ENCODE data around the gene RPL7A.

RPL7A gene

DNA sequence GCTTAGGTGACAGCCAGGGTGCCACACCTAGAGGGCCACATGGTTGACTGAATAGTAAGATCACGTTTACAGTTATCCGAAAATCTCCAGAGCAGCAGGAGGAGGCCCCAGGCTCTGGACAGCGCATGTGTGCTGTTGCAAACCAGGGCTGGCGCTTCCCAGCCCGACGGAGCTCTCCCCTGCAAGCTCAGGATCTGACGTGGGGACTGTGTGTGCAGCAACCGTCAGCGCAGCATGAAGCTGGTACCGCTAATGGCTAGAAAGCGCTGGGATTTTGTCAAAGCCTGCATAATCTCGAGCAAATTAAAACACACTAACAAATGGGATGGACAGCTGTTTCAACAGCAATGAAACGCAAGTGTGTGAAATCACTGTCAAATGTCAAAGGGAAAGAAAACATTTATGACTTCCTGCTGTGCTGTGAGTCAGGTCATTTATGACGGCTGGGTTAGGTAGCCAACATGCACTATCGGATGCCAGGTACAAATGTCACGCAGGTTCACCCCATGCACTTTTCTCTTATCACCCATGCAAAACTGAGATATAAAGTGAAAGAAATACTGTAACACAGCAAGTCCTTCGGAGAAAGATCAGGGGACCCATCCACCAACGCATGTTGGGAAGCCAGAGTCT is 20.3 kb downstream of the RPL7A start:
- TF ChIP-seq, protein P1, sequence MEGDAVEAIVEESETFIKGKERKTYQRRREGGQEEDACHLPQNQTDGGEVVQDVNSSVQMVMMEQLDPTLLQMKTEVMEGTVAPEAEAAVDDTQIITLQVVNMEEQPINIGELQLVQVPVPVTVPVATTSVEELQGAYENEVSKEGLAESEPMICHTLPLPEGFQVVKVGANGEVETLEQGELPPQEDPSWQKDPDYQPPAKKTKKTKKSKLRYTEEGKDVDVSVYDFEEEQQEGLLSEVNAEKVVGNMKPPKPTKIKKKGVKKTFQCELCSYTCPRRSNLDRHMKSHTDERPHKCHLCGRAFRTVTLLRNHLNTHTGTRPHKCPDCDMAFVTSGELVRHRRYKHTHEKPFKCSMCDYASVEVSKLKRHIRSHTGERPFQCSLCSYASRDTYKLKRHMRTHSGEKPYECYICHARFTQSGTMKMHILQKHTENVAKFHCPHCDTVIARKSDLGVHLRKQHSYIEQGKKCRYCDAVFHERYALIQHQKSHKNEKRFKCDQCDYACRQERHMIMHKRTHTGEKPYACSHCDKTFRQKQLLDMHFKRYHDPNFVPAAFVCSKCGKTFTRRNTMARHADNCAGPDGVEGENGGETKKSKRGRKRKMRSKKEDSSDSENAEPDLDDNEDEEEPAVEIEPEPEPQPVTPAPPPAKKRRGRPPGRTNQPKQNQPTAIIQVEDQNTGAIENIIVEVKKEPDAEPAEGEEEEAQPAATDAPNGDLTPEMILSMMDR (IDR thresholded peaks at IDR 0.05): no peak
- DNase-seq (ENCODE audit: low spot score): no peak
- Histone ChIP-seq H3K4me3 (no peak overlapping the region), H3K27ac (no peak overlapping the region)

DNA sequence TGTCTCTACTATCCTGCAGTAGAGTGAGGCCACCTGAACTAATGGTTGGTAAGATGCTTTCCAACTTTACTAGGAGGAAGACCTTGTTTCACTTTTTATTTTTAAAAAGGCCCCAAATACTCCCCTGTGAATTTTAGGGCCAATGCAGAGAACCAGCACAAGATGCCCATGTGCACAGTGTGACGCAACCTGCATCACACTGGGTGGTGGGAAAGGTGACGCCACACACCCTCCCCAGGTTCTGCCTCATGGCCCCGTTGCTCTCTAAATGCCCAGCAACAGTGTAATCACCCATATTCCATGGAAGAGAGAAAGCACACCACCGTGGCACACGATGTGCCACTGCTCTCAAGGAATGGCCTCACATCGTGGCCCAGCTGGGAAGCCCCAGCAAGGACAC is 21.4 kb downstream of the RPL7A start:
- no peak overlapping the region for H3K27ac ChIP-seq
- DNase-seq (ENCODE audit: low spot score): no peak
- no peak overlapping the region for H3K4me3 ChIP-seq
- TF ChIP-seq, protein P1 (IDR thresholded peaks at IDR 0.05): no peak

DNA sequence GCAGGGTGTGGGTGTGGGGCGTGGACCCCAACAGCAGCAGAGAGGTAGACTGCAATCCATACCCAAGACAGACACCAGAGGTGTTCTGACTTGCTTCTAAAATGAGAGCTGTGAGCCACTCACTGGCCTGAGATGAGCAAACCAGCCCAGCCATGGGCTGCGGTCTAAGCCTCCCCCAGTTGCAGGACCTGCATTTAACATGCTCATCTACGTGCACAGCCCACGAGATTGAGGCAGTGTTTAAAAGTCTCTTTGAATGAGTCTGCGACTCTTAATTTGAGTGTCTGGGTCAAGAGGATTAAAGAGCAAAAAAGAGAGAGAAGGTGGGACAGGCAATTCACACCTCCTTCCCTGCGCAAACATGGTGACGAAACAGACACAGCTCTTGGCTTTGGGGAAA is 21.9 kb downstream of the RPL7A start:
- Histone ChIP-seq H3K27ac (no peak overlapping the region), H3K4me3 (no peak overlapping the region)
- TF ChIP-seq, protein P1 (IDR thresholded peaks at IDR 0.05): no peak
- no peak for DNase-seq (ENCODE audit: low spot score)

DNA sequence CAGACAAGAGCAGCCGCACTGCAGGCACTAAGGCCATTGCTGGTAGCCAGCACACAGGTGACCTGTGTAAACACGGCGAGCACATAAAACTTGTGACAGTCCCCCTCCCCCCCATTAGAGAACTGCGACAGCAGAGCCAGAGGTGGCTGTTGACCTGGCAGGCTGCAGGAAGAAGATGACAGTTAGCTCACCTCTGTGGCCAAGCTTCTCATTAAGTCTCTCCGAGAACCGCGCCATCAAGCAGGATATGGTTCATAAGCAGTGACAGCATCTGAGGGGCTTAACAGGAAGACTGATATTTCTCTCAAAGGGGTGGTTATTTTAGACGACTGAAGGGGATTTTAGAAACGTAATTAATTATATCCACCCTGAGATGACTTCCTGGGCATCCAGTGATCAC is 22.7 kb downstream of the RPL7A start:
- no peak overlapping the region for H3K4me3 ChIP-seq
- no peak overlapping the region for H3K27ac ChIP-seq
- TF ChIP-seq, protein P1 (IDR thresholded peaks at IDR 0.05): no peak
- DNase-seq (ENCODE audit: low spot score): no peak

DNA sequence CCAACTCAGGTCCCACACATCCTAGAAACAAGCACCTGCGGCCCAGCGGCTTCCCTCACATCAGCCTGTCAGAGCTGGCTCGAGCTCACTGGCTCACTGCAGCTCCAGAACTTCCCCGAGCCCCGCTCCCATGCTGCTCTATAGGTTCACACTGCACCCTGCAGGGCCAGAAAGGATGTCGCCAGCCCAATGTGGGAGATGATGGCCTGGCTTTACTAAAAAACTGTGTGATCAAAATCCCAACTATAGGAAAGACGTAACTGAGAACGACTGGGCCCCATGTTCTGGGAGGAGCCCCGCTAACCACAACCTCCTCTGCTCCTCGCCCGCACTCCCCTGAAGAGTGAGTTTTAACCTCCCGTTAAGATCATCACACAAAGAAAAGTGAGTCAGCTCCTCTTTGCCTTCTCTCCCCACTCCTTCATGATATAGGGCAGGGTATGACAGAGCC is 23.3 kb downstream of the RPL7A start:
- Histone ChIP-seq H3K4me3 (peak overlapping the region; percentile 18), H3K27ac (no peak overlapping the region)
- TF ChIP-seq, protein P1 (IDR thresholded peaks at IDR 0.05): no peak
- DNase-seq (ENCODE audit: low spot score): no peak

DNA sequence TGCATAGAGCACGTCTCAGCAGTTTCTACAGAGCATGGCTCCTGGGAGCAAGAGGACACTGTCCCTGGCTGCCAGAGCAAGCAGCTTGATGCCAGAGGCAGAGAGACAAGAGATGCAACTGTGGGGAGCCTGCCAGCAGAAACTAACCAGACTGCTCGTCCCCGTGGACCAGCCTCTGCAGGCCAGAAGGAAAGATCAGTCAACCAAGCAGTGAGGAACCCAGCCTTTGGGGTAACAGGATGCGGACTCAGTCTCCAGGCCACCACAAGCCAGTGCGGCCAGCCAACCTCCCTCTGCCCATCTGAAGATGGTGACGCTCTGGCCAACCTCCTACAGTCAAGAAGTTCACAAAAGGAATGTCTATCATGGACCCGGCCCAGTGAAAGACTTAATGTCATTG is 24.1 kb downstream of the RPL7A start:
- DNase-seq (ENCODE audit: low spot score): no peak
- Histone ChIP-seq H3K4me3 (peak overlapping the region; percentile 18), H3K27ac (no peak overlapping the region)
- TF ChIP-seq, protein P1 (IDR thresholded peaks at IDR 0.05): no peak

DNA sequence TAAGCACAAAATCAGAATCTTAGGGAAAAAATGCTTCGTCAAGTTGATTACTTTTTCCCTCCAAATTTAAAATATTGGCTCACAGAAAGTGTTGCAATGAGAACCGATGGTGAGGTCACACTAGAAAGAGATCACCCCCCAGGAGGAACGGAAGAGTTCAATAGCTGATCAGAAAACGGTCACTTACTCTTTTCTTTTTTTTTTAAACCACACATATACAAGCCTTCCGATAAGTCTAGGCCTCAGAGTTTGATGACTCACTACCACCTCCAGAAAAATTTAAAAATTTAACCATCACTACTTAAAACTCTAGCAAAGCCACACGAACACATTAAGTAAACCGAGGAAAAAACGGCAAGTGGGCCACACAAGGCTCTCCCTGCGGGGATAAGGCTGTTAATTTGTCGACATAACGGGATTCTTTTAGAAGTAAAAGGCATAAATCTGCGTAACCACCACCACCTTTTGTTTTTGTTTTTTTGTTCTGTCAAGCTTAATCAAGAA is 26.6 kb downstream of the RPL7A start:
- DNase-seq (ENCODE audit: low spot score): no peak
- peak overlapping the region; percentile 99 for H3K4me3 ChIP-seq
- peak overlapping the region; percentile 95 to 97 for H3K27ac ChIP-seq
- TF ChIP-seq, protein P1 (IDR thresholded peaks at IDR 0.05): no peak

Measured in coronary artery (tissue), 2 donors.